Mesodermal cell (in vitro differentiated cells): Measurements from ENCODE around the gene OAS3.

Experiments used
- H3K27ac ChIP-seq: 2 replicates; pipeline ENCODE4 v1.7.0; 2013; ENCODE audit warnings: mild to moderate bottlenecking, low read depth, low read length, moderate library complexity; ENCODE audit not compliant: severe bottlenecking
- H3K36me3 ChIP-seq: 2 replicates; pipeline ENCODE4 v1.7.1; 2013; ENCODE audit warnings: mild to moderate bottlenecking, low read length, moderate library complexity; ENCODE audit not compliant: control insufficient read depth, insufficient read depth
- H3K4me1 ChIP-seq: one replicate; pipeline ENCODE4 v1.7.1; 2013; ENCODE audit warnings: mild to moderate bottlenecking, low read length; ENCODE audit not compliant: insufficient read depth, control insufficient read depth, poor library complexity, severe bottlenecking
- H3K4me3 ChIP-seq: 2 replicates; pipeline ENCODE4 v1.7.0; 2013; ENCODE audit warnings: low read length, control low read depth, mild to moderate bottlenecking; ENCODE audit not compliant: insufficient read depth, poor library complexity, severe bottlenecking; ENCODE audit errors: extremely low read depth
- H3K9me3 ChIP-seq: 2 replicates; pipeline ENCODE4 v1.7.1; 2013; ENCODE audit warnings: mild to moderate bottlenecking, low read length, moderate library complexity; ENCODE audit not compliant: control insufficient read depth
- WGBS, 2 experiments: methylation state at CpG; one replicate each; pipeline ENCODE4 v1.1.5; 2013; ENCODE audit warnings: missing lambda C conversion rate in 2 of 2; ENCODE audit not compliant: insufficient coverage in 2 of 2; 5-methylcytosine and 5-hydroxymethylcytosine counted together

OAS3 gene

GRCh38 chr12:112971248-112971647 is 33.0 kb downstream of the OAS3 start:
- WGBS, 2 experiments, result 77 to 91% methylated on average over 2 to 4 of the region's 5 CpGs
- no peak overlapping the region for H3K27ac ChIP-seq
- no peak overlapping the region for H3K4me3 ChIP-seq
- no peaks in the 10 kb centered on the region for H3K9me3 ChIP-seq
- no peaks in the 10 kb centered on the region for H3K36me3 ChIP-seq
- no peaks in the 10 kb centered on the region for H3K4me1 ChIP-seq

- H3K9me3 ChIP-seq, result no peaks in the 10 kb centered on the region
- no peaks in the 10 kb centered on the region for H3K4me1 ChIP-seq
- H3K27ac ChIP-seq, result no peak overlapping the region
- 83 to 88% methylated on average over 1 of the region's 4 CpGs for WGBS, 2 experiments
- H3K4me3 ChIP-seq, result no peak overlapping the region
- H3K36me3 ChIP-seq, result no peaks in the 10 kb centered on the region
Observed at GRCh38 chr12:112973011-112973735, 34.9 kb downstream of the OAS3 start.

- H3K4me1 ChIP-seq, result no peaks in the 10 kb centered on the region
- H3K27ac ChIP-seq, result no peak overlapping the region
- H3K36me3 ChIP-seq, result no peaks in the 10 kb centered on the region
- H3K4me3 ChIP-seq, result no peak overlapping the region
- WGBS, 2 experiments, result 77 to 86% methylated on average over 4 to 5 of the region's 5 CpGs
- H3K9me3 ChIP-seq, result no peaks in the 10 kb centered on the region
Observed at GRCh38 chr12:112973818-112974231, 35.6 kb downstream of the OAS3 start.

- Histone ChIP-seq H3K4me1 (no peaks in the 10 kb centered on the region), H3K9me3 (no peaks in the 10 kb centered on the region), H3K36me3 (no peaks in the 10 kb centered on the region), H3K4me3 (no peak overlapping the region), H3K27ac (no peak overlapping the region)
- WGBS, 2 experiments, result 93 to 96% methylated on average over 6 to 7 of the region's 7 CpGs
Observed at GRCh38 chr12:112974904-112975303, 36.6 kb downstream of the OAS3 start.

GRCh38 chr12:112977139-112977538 is 38.9 kb downstream of the OAS3 start:
- Histone ChIP-seq H3K27ac (no peak overlapping the region), H3K9me3 (no peaks in the 10 kb centered on the region), H3K4me3 (no peak overlapping the region), H3K4me1 (no peaks in the 10 kb centered on the region), H3K36me3 (no peaks in the 10 kb centered on the region)
- WGBS, 2 experiments, result 88 to 100% methylated on average over 1 to 2 of the region's 3 CpGs

GRCh38 chr12:112977641-112978040 is 39.4 kb downstream of the OAS3 start:
- H3K36me3 ChIP-seq, result no peaks in the 10 kb centered on the region
- H3K27ac ChIP-seq, result no peak overlapping the region
- WGBS, 2 experiments, result 95 to 96% methylated on average over 6 of the region's 8 CpGs
- H3K4me1 ChIP-seq, result no peaks in the 10 kb centered on the region
- H3K9me3 ChIP-seq, result no peaks in the 10 kb centered on the region
- H3K4me3 ChIP-seq, result no peak overlapping the region

GRCh38 chr12:112978163-112979040 is 40.1 kb downstream of the OAS3 start, which contains the start of gene OAS2:
OAS2 (plus strand) TSS chr12:112978519; CDS start chr12:112978609, 90 bp downstream.
- H3K9me3 ChIP-seq, result no peaks in the 10 kb centered on the region
- no peak within 1 kb of the TSS for H3K4me3 ChIP-seq
- H3K4me1 ChIP-seq, result no peaks in the 10 kb centered on the region
- H3K36me3 ChIP-seq, result no peaks in the 10 kb centered on the region
- 79 to 83% methylated on average over 12 to 18 of the region's 19 CpGs for WGBS, 2 experiments
- H3K27ac ChIP-seq, result no peak within 1 kb of the TSS

GRCh38 chr12:112979041-112979680 is 40.9 kb downstream of the OAS3 start:
- Histone ChIP-seq H3K4me3 (no peak overlapping the region), H3K36me3 (no peaks in the 10 kb centered on the region), H3K9me3 (no peaks in the 10 kb centered on the region), H3K4me1 (no peaks in the 10 kb centered on the region), H3K27ac (no peak overlapping the region)
- 93 to 100% methylated on average over 3 of the region's 6 CpGs for WGBS, 2 experiments

- Histone ChIP-seq H3K4me1 (no peaks in the 10 kb centered on the region), H3K9me3 (peaks cover 7% of the 10 kb centered on the region), H3K27ac (no peak overlapping the region), H3K36me3 (no peaks in the 10 kb centered on the region), H3K4me3 (no peak overlapping the region)
- WGBS, 2 experiments, result no CpG with 5 or more reads among the region's 4 CpGs
Observed at GRCh38 chr12:112980491-112981158, 42.4 kb downstream of the OAS3 start.

- no peaks in the 10 kb centered on the region for H3K4me1 ChIP-seq
- H3K4me3 ChIP-seq, result no peak overlapping the region
- WGBS, 2 experiments, result 80 to 90% methylated on average over 1 of the region's 1 CpG
- H3K36me3 ChIP-seq, result no peaks in the 10 kb centered on the region
- no peak overlapping the region for H3K27ac ChIP-seq
- peaks cover 7% of the 10 kb centered on the region for H3K9me3 ChIP-seq
Observed at GRCh38 chr12:112985642-112986290, 47.5 kb downstream of the OAS3 start.
